Measurements from ENCODE around the gene TFDP1.

Gene TFDP1

DNA sequence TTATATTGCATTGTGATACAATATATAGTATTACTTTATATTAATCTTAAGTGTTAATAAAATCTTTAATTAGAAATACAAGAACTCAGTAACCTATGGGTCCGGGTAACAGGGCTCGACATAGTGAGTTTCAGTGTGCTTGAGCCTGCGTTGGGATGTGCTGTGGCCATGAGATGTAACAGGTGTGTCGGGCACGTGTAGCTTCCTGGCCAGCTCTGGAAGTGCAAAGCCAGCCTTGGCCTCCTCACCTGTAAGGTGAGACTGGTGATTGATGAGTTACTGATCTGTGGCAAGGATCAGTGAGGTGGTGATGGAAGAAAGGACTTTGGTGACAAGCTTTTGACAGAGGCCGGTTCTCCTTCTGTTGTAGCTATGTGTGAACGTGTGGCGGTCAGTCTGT is 54.3 kb downstream of the TFDP1 start:
- Histone ChIP-seq H3K9me3 (ENCODE audit: control insufficient read depth, insufficient read depth, low read length) (peaks cover 2% of the 10 kb centered on the region), H3K36me3 (ENCODE audit: control insufficient read depth, insufficient read depth, low read length) (peaks cover 43% of the 10 kb centered on the region), H3K27me3 (ENCODE audit: control insufficient read depth, insufficient read depth, low read length) (no peaks in the 10 kb centered on the region), H3K4me3 (ENCODE audit: low read length) (no peak overlapping the region), H3K4me1 (ENCODE audit: control insufficient read depth, insufficient read depth, low read length) (no peaks in the 10 kb centered on the region), H3K27ac (ENCODE audit: low read length) (no peak overlapping the region)
- no peak for DNase-seq (ENCODE audit: low read depth, low spot score)
- no CpG with 5 or more reads among the region's 8 CpGs for WGBS (ENCODE audit: insufficient coverage, insufficient read length)

DNA sequence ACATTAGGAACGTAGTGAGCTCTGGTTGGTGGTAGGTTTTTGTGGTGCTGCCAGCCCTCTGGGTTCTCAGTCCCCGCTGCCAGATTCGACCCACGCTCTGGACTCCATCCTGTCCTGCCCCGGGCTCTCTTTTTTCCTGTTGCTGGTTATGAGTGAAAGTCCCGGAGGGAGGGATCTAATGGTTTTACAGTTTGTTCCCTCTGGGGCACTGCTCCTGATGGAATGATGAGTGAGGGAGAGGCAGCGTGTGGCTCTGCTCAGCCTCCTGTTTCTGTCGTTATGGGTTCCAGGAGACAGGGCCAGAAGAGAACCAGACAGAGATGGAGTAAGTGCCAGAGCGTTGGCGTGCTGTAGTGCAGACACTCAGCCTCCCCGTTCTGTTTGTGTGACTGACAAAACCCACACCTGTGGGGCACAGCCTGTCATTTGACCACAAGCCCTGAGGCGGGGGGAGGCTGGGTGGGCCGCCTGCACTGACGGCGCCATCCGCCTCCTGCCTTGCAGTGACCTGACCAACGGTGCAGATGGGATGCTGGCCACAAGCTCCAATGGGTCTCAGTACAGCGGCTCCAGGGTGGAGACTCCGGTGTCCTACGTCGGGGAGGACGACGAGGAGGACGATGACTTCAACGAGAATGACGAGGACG is 55.2 kb downstream of the TFDP1 start:
- DNase-seq (ENCODE audit: low read depth, low spot score): no peak
- Histone ChIP-seq H3K9me3 (ENCODE audit: control insufficient read depth, insufficient read depth, low read length) (peaks cover 2% of the 10 kb centered on the region), H3K4me1 (ENCODE audit: control insufficient read depth, insufficient read depth, low read length) (no peaks in the 10 kb centered on the region), H3K36me3 (ENCODE audit: control insufficient read depth, insufficient read depth, low read length) (peaks cover 38% of the 10 kb centered on the region), H3K4me3 (ENCODE audit: low read length) (no peak overlapping the region), H3K27ac (ENCODE audit: low read length) (no peak overlapping the region), H3K27me3 (ENCODE audit: control insufficient read depth, insufficient read depth, low read length) (no peaks in the 10 kb centered on the region)
- WGBS (ENCODE audit: insufficient coverage, insufficient read length): no CpG with 5 or more reads among the region's 27 CpGs

DNA sequence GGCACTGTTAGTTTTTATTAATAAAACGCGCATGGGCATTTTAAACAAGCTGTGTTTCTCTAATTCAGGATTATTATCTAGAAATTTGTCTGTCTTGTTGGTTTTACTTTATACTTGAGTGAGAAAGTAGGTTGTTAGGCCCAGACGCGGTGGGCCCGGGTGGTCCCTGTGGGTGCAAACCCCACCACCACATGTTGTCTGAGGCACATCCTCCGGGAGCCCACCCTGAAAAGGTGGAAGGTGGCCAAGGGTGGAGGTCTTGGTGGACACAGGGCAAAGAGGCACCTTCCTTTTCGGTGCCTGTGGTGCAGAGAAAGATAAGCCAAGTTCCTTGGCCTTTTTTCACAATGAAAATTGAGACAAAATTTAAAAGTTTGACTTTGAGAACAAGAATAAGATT is 56.9 kb downstream of the TFDP1 start:
- no peaks in the 10 kb centered on the region for H3K27me3 ChIP-seq (ENCODE audit: control insufficient read depth, insufficient read depth, low read length)
- WGBS (ENCODE audit: insufficient coverage, insufficient read length): no CpG with 5 or more reads among the region's 7 CpGs
- no peaks in the 10 kb centered on the region for H3K4me1 ChIP-seq (ENCODE audit: control insufficient read depth, insufficient read depth, low read length)
- no peak for DNase-seq (ENCODE audit: low read depth, low spot score)
- H3K27ac ChIP-seq (ENCODE audit: low read length): no peak overlapping the region
- H3K4me3 ChIP-seq (ENCODE audit: low read length): no peak overlapping the region
- peaks cover 30% of the 10 kb centered on the region for H3K36me3 ChIP-seq (ENCODE audit: control insufficient read depth, insufficient read depth, low read length)
- peaks cover 2% of the 10 kb centered on the region for H3K9me3 ChIP-seq (ENCODE audit: control insufficient read depth, insufficient read depth, low read length)

DNA sequence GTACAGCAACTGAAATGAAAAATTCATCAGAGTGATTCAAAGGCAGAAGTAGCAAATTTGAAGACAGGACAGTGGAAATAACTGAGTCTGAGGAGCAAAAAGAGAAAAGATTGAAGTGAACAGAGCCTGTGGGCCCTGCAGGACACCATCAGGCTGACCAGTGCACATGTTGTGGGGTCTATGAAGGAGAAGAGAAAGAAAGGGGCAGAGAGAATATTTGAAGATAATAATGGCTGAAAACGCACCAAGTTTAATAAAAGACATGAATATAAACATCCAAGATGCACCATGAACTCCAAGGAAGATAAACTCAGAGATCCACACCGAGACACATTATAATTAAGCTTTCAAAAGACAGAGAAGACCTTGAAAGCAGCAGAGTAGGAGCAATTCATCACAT is 58.0 kb downstream of the TFDP1 start:
- H3K27me3 ChIP-seq (ENCODE audit: control insufficient read depth, insufficient read depth, low read length): no peaks in the 10 kb centered on the region
- H3K36me3 ChIP-seq (ENCODE audit: control insufficient read depth, insufficient read depth, low read length): peaks cover 18% of the 10 kb centered on the region
- WGBS (ENCODE audit: insufficient coverage, insufficient read length): no CpG with 5 or more reads among the region's 2 CpGs
- H3K4me1 ChIP-seq (ENCODE audit: control insufficient read depth, insufficient read depth, low read length): no peaks in the 10 kb centered on the region
- no peak overlapping the region for H3K27ac ChIP-seq (ENCODE audit: low read length)
- peaks cover 2% of the 10 kb centered on the region for H3K9me3 ChIP-seq (ENCODE audit: control insufficient read depth, insufficient read depth, low read length)
- no peak overlapping the region for H3K4me3 ChIP-seq (ENCODE audit: low read length)
- no peak for DNase-seq (ENCODE audit: low read depth, low spot score)

DNA sequence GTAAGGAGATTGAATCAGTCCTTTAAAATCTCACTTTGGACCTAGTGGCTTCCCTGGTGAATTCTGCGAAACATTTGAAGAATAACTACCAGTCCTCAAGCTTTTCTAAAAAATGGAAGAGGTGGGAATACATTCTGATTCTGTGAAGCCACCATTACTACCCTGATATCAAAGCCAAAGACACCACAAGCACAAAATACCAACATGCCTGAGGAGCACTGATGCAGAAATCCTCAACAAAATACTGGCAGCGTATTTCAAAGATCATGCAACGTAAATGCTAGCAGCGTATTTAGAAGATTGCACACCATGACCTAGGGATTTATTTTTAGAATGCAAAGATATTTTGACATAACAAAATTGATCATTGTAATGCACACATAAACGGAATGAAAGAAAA is 59.0 kb downstream of the TFDP1 start:
- no peak overlapping the region for H3K27ac ChIP-seq (ENCODE audit: low read length)

DNA sequence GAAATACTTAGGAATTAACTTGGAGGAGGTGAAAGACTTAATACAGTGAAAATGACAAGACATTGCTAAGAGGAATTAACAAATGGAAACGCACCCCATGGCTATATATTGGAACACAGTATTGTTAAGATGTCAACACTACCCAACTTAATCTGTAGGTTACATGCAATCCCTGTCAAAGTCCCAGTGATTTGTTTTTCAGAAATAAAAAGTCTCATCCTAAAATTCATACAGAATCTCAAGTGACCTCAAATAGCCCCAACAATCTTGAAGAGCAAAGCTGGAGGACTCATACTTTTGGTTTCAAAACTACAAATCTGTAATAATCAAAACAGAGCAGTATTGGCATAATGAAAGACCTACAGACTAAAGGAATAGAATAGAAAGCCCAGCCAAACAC is 60.2 kb downstream of the TFDP1 start:
- WGBS (ENCODE audit: insufficient coverage, insufficient read length): no CpG with 5 or more reads among the region's 1 CpG
- no peaks in the 10 kb centered on the region; the same call in 1 of the 2 replicates for H3K9me3 ChIP-seq (ENCODE audit: control insufficient read depth, insufficient read depth, low read length)
- H3K4me1 ChIP-seq (ENCODE audit: control insufficient read depth, insufficient read depth, low read length): no peaks in the 10 kb centered on the region
- H3K27ac ChIP-seq (ENCODE audit: low read length): no peak overlapping the region
- no peaks in the 10 kb centered on the region for H3K27me3 ChIP-seq (ENCODE audit: control insufficient read depth, insufficient read depth, low read length)
- peaks cover 8% of the 10 kb centered on the region; the same call in 1 of the 2 replicates for H3K36me3 ChIP-seq (ENCODE audit: control insufficient read depth, insufficient read depth, low read length)
- no peak for DNase-seq (ENCODE audit: low read depth, low spot score)
- no peak overlapping the region for H3K4me3 ChIP-seq (ENCODE audit: low read length)

More for the DNA sequence above, 59.0 kb downstream of the TFDP1 start:
- DNase-seq (ENCODE audit: low read depth, low spot score): no peak
- WGBS (ENCODE audit: insufficient coverage, insufficient read length): no CpG with 5 or more reads among the region's 5 CpGs
- Histone ChIP-seq H3K36me3 (ENCODE audit: control insufficient read depth, insufficient read depth, low read length) (peaks cover 12% of the 10 kb centered on the region; the same call in 1 of the 2 replicates), H3K9me3 (ENCODE audit: control insufficient read depth, insufficient read depth, low read length) (peaks cover 2% of the 10 kb centered on the region), H3K4me1 (ENCODE audit: control insufficient read depth, insufficient read depth, low read length) (no peaks in the 10 kb centered on the region), H3K27me3 (ENCODE audit: control insufficient read depth, insufficient read depth, low read length) (no peaks in the 10 kb centered on the region), H3K4me3 (ENCODE audit: low read length) (no peak overlapping the region)

DNA sequence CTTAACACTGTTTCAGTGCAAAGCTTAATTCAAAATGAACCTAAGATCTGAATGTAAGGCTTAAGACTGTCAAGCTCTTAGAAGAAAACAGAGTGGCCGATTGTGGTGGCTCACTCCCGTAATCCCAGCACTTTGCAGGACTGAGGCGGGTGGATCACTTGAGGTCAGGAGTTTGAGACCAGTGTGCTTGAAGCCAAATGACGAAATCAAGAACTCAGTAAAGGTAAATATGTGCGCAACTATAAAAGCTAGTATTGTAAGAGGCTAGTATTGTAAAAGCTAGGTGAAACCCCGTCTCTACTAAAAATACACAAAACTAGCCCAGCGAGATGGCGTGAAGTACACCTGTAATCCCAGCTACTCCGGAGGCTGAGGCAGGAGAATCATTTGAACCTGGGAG is 60.8 kb downstream of the TFDP1 start:
- no peak overlapping the region for H3K27ac ChIP-seq (ENCODE audit: low read length)
- peaks cover 4% of the 10 kb centered on the region; the same call in 1 of the 2 replicates for H3K36me3 ChIP-seq (ENCODE audit: control insufficient read depth, insufficient read depth, low read length)
- no peaks in the 10 kb centered on the region for H3K4me1 ChIP-seq (ENCODE audit: control insufficient read depth, insufficient read depth, low read length)
- H3K27me3 ChIP-seq (ENCODE audit: control insufficient read depth, insufficient read depth, low read length): no peaks in the 10 kb centered on the region
- no peak for DNase-seq (ENCODE audit: low read depth, low spot score)
- H3K4me3 ChIP-seq (ENCODE audit: low read length): no peak overlapping the region
- H3K9me3 ChIP-seq (ENCODE audit: control insufficient read depth, insufficient read depth, low read length): no peaks in the 10 kb centered on the region; the same call in 1 of the 2 replicates
- WGBS (ENCODE audit: insufficient coverage, insufficient read length): no CpG with 5 or more reads among the region's 9 CpGs

DNA sequence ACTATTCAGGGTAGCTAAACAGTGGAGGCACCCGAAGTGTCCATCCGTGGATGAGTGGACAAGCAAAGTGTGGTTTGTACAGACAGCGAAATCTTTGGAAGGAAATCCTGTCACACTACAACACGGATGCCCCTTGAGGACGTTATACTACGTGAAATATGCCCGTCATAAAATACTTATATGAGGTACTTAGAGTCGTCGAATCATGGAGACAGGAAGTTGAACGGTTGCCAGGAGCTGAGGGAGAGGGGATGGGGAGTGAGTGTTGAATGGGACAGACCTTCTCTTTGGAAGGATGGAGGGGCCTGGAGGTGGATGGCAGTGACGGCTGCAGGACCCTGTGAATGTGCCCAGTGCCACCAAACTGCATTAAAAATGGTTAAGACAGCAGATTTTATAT is 61.8 kb downstream of the TFDP1 start:
- no peak overlapping the region for H3K27ac ChIP-seq (ENCODE audit: low read length)
- no peaks in the 10 kb centered on the region; the same call in 1 of the 2 replicates for H3K9me3 ChIP-seq (ENCODE audit: control insufficient read depth, insufficient read depth, low read length)
- H3K27me3 ChIP-seq (ENCODE audit: control insufficient read depth, insufficient read depth, low read length): no peaks in the 10 kb centered on the region
- H3K4me1 ChIP-seq (ENCODE audit: control insufficient read depth, insufficient read depth, low read length): no peaks in the 10 kb centered on the region
- peaks cover 4% of the 10 kb centered on the region; the same call in 1 of the 2 replicates for H3K36me3 ChIP-seq (ENCODE audit: control insufficient read depth, insufficient read depth, low read length)
- no peak overlapping the region for H3K4me3 ChIP-seq (ENCODE audit: low read length)
- no peak for DNase-seq (ENCODE audit: low read depth, low spot score)
- no CpG with 5 or more reads among the region's 11 CpGs for WGBS (ENCODE audit: insufficient coverage, insufficient read length)

DNA sequence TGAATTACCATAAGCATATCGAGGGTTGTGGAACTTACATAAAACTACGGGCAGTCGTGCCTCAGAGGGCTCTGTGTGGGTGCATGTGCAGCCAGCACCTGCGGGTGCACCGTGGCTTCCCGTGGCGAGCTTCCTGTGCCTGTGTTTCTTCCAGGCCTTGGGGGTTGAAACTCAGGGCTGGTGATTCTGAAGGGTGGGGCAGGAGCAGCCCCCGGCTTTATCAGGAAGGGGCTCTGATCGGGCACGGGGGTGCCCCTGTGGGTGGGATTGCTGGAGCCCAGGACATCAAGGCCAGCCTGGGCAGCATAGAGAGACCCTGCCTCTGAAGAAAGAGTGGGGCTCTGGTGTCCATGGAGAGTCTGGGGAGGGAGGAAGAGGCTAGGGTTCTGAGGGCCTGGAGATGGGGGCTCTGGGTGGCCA is 62.4 kb downstream of the TFDP1 start:
- no peak overlapping the region for H3K27ac ChIP-seq (ENCODE audit: low read length)
- H3K4me1 ChIP-seq (ENCODE audit: control insufficient read depth, insufficient read depth, low read length): no peaks in the 10 kb centered on the region

DNA sequence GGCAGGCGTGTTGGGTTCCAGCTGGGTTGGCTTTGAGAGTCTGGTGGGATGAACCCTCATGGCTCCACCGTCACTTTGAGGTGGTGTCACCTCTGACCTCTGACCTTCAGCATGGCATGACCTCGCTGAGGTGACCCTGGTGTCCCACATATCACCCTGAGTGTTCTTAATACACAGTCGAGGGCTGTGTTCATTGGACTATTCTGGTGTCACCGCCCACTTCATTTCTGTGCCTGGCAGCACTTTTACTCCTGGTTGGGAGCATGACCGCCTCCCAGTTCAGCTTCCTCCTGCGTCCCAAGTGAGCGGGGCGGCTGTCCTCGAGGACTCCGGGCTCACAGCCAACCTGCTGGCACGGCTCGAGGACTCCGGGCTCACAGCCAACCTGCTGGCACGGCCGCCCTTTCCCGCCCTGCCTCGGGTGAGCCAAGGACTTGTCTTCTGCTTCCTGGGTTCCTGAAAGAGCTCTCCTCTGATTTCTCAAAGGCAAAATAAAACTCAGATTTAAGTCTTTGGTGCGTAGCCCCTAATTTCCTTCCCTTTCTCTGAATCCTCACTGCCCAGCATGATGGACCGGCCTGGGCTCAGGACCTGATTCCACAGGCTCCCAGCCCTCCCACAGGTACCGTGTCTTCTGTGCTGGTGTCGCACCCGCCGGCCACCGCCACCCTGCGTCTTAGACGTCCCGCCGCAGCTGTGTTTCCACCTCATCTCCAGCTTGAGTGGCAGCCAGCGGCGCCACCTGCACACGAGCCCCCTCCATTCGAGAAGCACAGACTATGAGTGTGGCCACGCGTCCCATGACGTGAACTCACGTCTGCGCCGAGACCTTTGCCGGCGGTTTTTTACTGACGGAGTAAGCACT is 63.0 kb downstream of the TFDP1 start:
- no peak for DNase-seq (ENCODE audit: low read depth, low spot score)
- H3K27ac ChIP-seq (ENCODE audit: low read length): no peak overlapping the region
- H3K9me3 ChIP-seq (ENCODE audit: control insufficient read depth, insufficient read depth, low read length): no peaks in the 10 kb centered on the region
- H3K4me3 ChIP-seq (ENCODE audit: low read length): no peak overlapping the region
- H3K4me1 ChIP-seq (ENCODE audit: control insufficient read depth, insufficient read depth, low read length): no peaks in the 10 kb centered on the region
- no CpG with 5 or more reads among the region's 42 CpGs for WGBS (ENCODE audit: insufficient coverage, insufficient read length)
- H3K27me3 ChIP-seq (ENCODE audit: control insufficient read depth, insufficient read depth, low read length): no peaks in the 10 kb centered on the region
- no peaks in the 10 kb centered on the region for H3K36me3 ChIP-seq (ENCODE audit: control insufficient read depth, insufficient read depth, low read length)

More for the DNA sequence above, 62.4 kb downstream of the TFDP1 start:
- H3K27me3 ChIP-seq (ENCODE audit: control insufficient read depth, insufficient read depth, low read length): no peaks in the 10 kb centered on the region
- H3K4me3 ChIP-seq (ENCODE audit: low read length): no peak overlapping the region
- DNase-seq (ENCODE audit: low read depth, low spot score): no peak
- no CpG with 5 or more reads among the region's 10 CpGs for WGBS (ENCODE audit: insufficient coverage, insufficient read length)
- H3K9me3 ChIP-seq (ENCODE audit: control insufficient read depth, insufficient read depth, low read length): no peaks in the 10 kb centered on the region; the same call in 1 of the 2 replicates
- H3K36me3 ChIP-seq (ENCODE audit: control insufficient read depth, insufficient read depth, low read length): no peaks in the 10 kb centered on the region

All from iPS DF 6.9 (cell line).